Mammary epithelial cell (primary cell): ENCODE data around the gene HOOK1.

Experiments used
- EZH2 ChIP-seq: IDR thresholded peaks from 2 replicates; pipeline ENCODE4 v1.6.1; 2012; ENCODE audit warnings: low read length, inconsistent platforms, borderline replicate concordance
- TF ChIP-seq, protein P1 (sequence below), 2 donors: IDR thresholded peaks in 1 of 2; conservative IDR thresholded peaks in 1 of 2; 2 replicates each; pipeline ENCODE4 v1.5.1; 2011 to 2012; ENCODE audit warnings: inconsistent platforms in 2 of 2, low read length in 2 of 2, mild to moderate bottlenecking in 2 of 2, control low read depth in 1 of 2, low read depth in 1 of 2; ENCODE audit not compliant: insufficient read depth in 1 of 2; ENCODE audit errors: extremely low read depth in 1 of 2

GRCh38 chr1:59765011-59765730, 49.6 kb upstream of the HOOK1 start:
- TF ChIP-seq, protein P1, sequence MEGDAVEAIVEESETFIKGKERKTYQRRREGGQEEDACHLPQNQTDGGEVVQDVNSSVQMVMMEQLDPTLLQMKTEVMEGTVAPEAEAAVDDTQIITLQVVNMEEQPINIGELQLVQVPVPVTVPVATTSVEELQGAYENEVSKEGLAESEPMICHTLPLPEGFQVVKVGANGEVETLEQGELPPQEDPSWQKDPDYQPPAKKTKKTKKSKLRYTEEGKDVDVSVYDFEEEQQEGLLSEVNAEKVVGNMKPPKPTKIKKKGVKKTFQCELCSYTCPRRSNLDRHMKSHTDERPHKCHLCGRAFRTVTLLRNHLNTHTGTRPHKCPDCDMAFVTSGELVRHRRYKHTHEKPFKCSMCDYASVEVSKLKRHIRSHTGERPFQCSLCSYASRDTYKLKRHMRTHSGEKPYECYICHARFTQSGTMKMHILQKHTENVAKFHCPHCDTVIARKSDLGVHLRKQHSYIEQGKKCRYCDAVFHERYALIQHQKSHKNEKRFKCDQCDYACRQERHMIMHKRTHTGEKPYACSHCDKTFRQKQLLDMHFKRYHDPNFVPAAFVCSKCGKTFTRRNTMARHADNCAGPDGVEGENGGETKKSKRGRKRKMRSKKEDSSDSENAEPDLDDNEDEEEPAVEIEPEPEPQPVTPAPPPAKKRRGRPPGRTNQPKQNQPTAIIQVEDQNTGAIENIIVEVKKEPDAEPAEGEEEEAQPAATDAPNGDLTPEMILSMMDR (conservative IDR thresholded peaks at IDR 0.05 in 1 of 2, IDR thresholded peaks at IDR 0.05 in 1 of 2; ENCODE audit: extremely low read depth in 1 of 2, insufficient read depth in 1 of 2, low read depth in 1 of 2, low read length in 2 of 2), result no peak
- TF ChIP-seq EZH2, result no peak
